Body of pancreas (tissue), 4 donors: Measurements from ENCODE around the gene INTS11. TPM values are rescaled to one million over a fixed set of nuclear protein-coding genes. Genes with fewer than 3 reads are reported as not detected.

Experiments
- ATAC-seq: fragments of 150-250 bp; one replicate; pipeline ENCODE4 v1.9.1; 2016
- DNase-seq, 4 donors: peaks; one replicate each; pipeline ENCODE4 v3.0.0-alpha.2; 2019
- H3K27ac ChIP-seq, 4 donors: fragments of 200-600 bp; sonication (generic); 1 replicate in 3 of 4; 2 replicates in 1 of 4; pipeline versions ENCODE4 v1.5.1 to v1.6.1; 2016 to 2019; ENCODE audit warnings: mild to moderate bottlenecking in 1 of 4, mixed read lengths in 1 of 4, moderate library complexity in 1 of 4
- H3K27me3 ChIP-seq, 2 donors: fragments of 200-600 bp; sonication (generic); one replicate each; pipeline ENCODE4 v1.6.0; 2016; ENCODE audit warnings: mild to moderate bottlenecking in 1 of 2
- H3K36me3 ChIP-seq, 2 donors: fragments of 200-600 bp; sonication (generic); replicated peaks in 1 of 2; 2 replicates each; pipeline ENCODE4 v1.5.1; 2016; ENCODE audit warnings: low read depth in 2 of 2; ENCODE audit not compliant: insufficient read depth in 1 of 2
- H3K4me1 ChIP-seq: fragments of 200-600 bp; sonication (generic); one replicate; pipeline ENCODE4 v1.6.0; 2016
- H3K4me3 ChIP-seq, 2 donors: fragments of 200-600 bp; sonication (generic); 1 replicate in 1 of 2; 2 replicates in 1 of 2; pipeline ENCODE4 v1.5.1; 2016 to 2019
- H3K9me3 ChIP-seq, 3 donors: fragments of 200-600 bp; sonication (generic); 1 replicate in 2 of 3; 2 replicates in 1 of 3; pipeline ENCODE4 v1.5.1; 2016
- POLR2A ChIP-seq, 3 donors: fragments of 450-650 bp; IDR thresholded peaks; one replicate each; pipeline ENCODE4 v1.6.1; 2016; ENCODE audit warnings: antibody characterized with exemption in 3 of 3, mild to moderate bottlenecking in 2 of 3
- WGBS, 2 donors: methylation state at CpG; one replicate each; pipeline ENCODE4 v1.1.5; 2017; 5-methylcytosine and 5-hydroxymethylcytosine counted together
- intact Hi-C: fragments of 100-400 bp; cut with DNase I; formaldehyde crosslinking; loops from one replicate; pipeline ENCODE4 v1.15.1; 2023
- total RNA-seq, 2 donors: library from RNA; depleted of rRNA; stranded (reverse); fragments of >200 nt; gene quantifications; one replicate each; pipeline ENCODE4 v1.1.0, GENCODE V29; 2016
- TF ChIP-seq, protein P1 (sequence below), 7 experiments: fragments of 450-650 bp in 4 of 7; fragments of 200-600 bp in 3 of 7; sonication (generic) in 3 of 7; IDR thresholded peaks; one replicate each; pipeline ENCODE4 v1.5.1; 2016 to 2019; ENCODE audit warnings: antibody characterized with exemption in 7 of 7

Gene INTS11
- total RNA-seq, 2 donors from 2014 or later: 89.0 to 189 TPM

DNA sequence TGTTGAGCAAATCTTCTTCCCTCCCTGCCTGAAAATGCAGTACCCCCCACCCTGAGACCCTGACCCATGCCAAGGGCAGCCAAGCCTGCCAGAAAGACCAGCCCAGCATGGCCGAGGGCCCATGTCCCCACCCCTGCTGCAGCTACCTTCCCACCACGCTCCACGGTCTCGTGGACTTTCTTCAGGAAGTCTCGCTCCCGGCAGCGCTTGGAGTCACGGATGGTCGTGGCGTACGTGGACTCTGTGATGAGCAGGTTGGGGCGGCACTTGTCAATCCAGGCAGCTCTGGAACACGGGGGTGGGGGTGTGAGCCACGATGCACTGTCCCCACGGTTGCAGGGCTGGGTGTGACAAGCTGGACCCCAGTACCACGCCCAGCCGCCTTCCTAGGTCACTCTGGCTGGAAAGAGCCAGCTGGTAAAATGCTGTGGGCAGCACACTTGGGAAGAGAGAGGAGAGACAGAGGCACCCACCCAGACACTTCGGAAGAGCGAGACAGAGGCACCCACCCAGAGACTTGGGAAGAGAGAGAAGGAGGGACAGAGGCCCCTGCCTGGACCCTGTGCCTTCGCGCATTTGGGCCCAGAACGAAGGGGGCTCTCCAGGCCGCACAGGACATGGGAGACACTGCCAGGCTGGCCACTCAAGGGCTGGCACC lies 9.7 kb downstream of the INTS11 start:
- intact Hi-C loops: no loop called here
- WGBS, 2 donors: 89 to 92% methylated on average over 15 to 23 of the region's 23 CpGs
- no peak for TF ChIP-seq POLR2A (IDR thresholded peaks at IDR 0.05)
- TF ChIP-seq, protein P1, sequence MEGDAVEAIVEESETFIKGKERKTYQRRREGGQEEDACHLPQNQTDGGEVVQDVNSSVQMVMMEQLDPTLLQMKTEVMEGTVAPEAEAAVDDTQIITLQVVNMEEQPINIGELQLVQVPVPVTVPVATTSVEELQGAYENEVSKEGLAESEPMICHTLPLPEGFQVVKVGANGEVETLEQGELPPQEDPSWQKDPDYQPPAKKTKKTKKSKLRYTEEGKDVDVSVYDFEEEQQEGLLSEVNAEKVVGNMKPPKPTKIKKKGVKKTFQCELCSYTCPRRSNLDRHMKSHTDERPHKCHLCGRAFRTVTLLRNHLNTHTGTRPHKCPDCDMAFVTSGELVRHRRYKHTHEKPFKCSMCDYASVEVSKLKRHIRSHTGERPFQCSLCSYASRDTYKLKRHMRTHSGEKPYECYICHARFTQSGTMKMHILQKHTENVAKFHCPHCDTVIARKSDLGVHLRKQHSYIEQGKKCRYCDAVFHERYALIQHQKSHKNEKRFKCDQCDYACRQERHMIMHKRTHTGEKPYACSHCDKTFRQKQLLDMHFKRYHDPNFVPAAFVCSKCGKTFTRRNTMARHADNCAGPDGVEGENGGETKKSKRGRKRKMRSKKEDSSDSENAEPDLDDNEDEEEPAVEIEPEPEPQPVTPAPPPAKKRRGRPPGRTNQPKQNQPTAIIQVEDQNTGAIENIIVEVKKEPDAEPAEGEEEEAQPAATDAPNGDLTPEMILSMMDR (IDR thresholded peaks at IDR 0.05): no peak
- ATAC-seq (no peak), DNase-seq (no peak)
- Histone ChIP-seq H3K36me3 (peaks cover 9 to 32% of the 10 kb centered on the region in 2 donors), H3K4me1 (peaks cover 28% of the 10 kb centered on the region), H3K9me3 (no peaks in the 10 kb centered on the region), H3K27me3 (no peaks in the 10 kb centered on the region), H3K4me3 (no peak overlapping the region), H3K27ac (no peak overlapping the region)

DNA sequence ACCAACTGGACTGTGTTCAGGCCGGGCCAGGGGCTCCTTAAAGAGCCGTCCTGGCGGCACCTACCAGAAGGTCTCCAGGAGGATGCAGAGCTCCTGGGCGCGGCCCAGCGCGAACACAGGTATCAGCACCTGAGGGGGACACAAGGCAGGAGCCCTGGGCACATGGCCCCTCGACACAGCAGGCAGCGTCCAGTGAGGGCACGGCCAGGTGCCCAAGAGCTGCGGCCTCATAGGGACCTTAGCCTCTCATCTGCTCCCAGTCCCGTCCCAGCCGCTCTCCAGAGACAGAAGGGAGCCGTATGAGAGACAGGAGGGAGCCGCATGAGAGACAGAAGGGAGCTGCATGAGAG lies 10.2 kb downstream of the INTS11 start:
- H3K36me3 ChIP-seq: peaks cover 9 to 32% of the 10 kb centered on the region in 2 donors
- H3K4me1 ChIP-seq: peaks cover 34% of the 10 kb centered on the region
- 79 to 85% methylated on average over 3 to 10 of the region's 15 CpGs for WGBS, 2 donors
- H3K9me3 ChIP-seq: no peaks in the 10 kb centered on the region
- no peak for TF ChIP-seq POLR2A (IDR thresholded peaks at IDR 0.05)
- TF ChIP-seq, protein P1 (IDR thresholded peaks at IDR 0.05): no peak
- H3K27me3 ChIP-seq: no peaks in the 10 kb centered on the region
- no peak overlapping the region for H3K27ac ChIP-seq
- ATAC-seq (no peak), DNase-seq (no peak)
- no peak overlapping the region for H3K4me3 ChIP-seq
- intact Hi-C loops: no loop called here

DNA sequence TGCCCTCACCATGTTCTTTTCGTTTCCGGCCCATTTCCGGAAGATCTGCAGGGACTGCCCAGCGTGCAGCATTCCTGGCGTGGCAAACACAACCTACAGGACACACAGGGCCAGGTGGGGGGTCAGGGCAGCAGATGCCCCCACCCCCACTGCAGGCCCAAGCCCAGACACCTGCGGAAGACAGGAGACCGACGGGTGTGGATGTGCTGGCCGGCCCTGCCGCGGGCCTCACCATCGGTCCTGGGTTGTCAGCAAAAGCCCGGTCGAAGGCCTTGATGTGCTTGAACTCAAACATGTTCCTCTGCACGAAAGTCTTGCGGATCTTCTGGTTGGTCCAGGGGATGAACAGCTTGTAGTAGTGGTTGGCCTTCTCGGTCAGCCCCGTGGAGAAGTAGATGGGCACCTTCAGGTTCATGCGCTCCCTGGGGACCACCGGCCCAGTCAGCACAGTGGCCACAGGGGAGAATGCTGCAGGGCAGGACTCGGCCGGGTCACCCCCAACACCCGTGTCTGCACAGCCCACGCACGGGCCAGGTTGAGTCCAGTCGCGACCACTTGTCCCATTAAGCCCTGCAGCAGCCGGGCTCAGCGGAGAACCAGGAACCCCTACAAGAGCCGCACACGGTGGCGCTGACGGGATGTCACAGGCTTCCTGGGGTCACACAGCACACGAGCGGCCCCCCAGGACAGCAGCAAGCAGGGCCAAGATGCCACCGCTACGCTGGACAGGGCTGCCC lies 10.8 kb downstream of the INTS11 start:
- no peaks in the 10 kb centered on the region for H3K27me3 ChIP-seq
- ATAC-seq (no peak), DNase-seq (no peak)
- peaks cover 32% of the 10 kb centered on the region for H3K4me1 ChIP-seq
- intact Hi-C loops: no loop called here
- peaks cover 9 to 32% of the 10 kb centered on the region in 2 donors for H3K36me3 ChIP-seq
- 91 to 93% methylated on average over 15 to 37 of the region's 37 CpGs for WGBS, 2 donors
- no peak overlapping the region for H3K27ac ChIP-seq
- H3K4me3 ChIP-seq: no peak overlapping the region
- H3K9me3 ChIP-seq: no peaks in the 10 kb centered on the region
- TF ChIP-seq POLR2A (IDR thresholded peaks at IDR 0.05): no peak

DNA sequence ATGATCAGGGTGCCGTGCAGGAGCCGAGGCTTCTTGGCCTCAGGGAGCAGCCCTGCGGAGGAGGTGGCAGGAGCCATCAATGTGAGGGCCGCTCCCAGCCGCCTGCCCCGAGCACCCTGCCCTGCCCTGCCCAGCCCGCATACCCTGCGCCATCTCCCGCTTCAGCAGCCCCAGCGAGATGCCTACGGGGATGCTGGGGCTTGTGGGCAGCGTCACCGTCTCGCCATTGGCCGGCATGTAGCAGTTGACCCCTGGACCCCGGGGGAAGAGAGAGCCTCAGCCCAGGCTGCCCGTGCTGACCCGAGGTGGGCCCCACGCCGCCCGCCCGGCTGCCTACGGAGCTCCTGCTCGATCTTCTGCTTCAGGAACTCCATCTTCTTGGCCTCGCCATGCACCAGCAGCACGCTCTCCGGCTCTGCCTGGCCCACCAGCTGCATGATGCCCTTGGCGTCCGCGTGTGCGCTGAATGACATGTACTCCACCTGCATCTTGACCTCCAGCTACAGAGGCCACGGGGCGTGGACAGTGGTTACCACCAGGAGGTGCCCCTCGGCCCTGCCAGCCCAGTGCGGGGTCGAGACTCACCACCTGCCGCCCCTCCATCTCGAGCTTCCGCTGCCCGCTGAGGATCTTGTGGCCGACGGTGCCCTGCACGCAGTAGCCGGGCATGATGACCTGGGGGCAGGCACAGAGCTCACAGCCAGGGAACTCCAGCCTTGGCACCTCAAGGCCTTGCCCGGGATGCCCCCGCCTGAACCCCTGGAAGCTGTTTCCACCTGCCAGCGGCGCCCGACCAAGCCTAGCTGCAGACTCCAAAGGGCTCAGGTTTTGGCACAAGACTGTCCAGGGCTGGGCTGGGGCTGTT lies 11.8 kb downstream of the INTS11 start:
- H3K9me3 ChIP-seq: no peaks in the 10 kb centered on the region
- TF ChIP-seq, protein P1 (IDR thresholded peaks at IDR 0.05): no peak
- no peak for TF ChIP-seq POLR2A (IDR thresholded peaks at IDR 0.05)
- 91 to 92% methylated on average over 31 to 42 of the region's 49 CpGs for WGBS, 2 donors
- no peak overlapping the region for H3K27ac ChIP-seq
- no peak overlapping the region for H3K4me3 ChIP-seq
- intact Hi-C loops: no loop called here
- H3K4me1 ChIP-seq: peaks cover 22% of the 10 kb centered on the region
- H3K36me3 ChIP-seq: peaks cover 9 to 32% of the 10 kb centered on the region in 2 donors
- no peaks in the 10 kb centered on the region for H3K27me3 ChIP-seq
- no peak for ATAC-seq
- no peak for DNase-seq
